ENCODE measurements around the gene TP63.

Gene TP63

GRCh38 chr3:189809583-189809982 is 178.4 kb downstream of the TP63 start:
- Histone ChIP-seq H3K79me2 (ENCODE audit: control insufficient read depth, insufficient read depth, low read length, poor library complexity) (no peaks in the 10 kb centered on the region), H2BK120ac (ENCODE audit: insufficient read depth, low read length, poor library complexity) (no peak overlapping the region), H3K14ac (ENCODE audit: low read length) (no peak overlapping the region), H3K4me2 (ENCODE audit: low read length) (no peak overlapping the region), H2BK12ac (ENCODE audit: low read length) (no peak overlapping the region), H3K9ac (ENCODE audit: low read length) (no peak overlapping the region), H3K18ac (ENCODE audit: low read length) (no peak overlapping the region), H4K8ac (ENCODE audit: low read depth, low read length) (no peak overlapping the region), H2BK5ac (ENCODE audit: low read depth, low read length, poor library complexity) (no peak overlapping the region), H3K27me3 (ENCODE audit: insufficient read depth, low read length) (no peaks in the 10 kb centered on the region), H3K4ac (ENCODE audit: low read depth, low read length) (no peak overlapping the region), H4K12ac (ENCODE audit: low read depth, low read length) (no peak overlapping the region), H2AK5ac (ENCODE audit: low read length) (no peak overlapping the region), H3K4me3 (ENCODE audit: low read depth, low read length) (no peak overlapping the region), H3K27ac (ENCODE audit: low read depth, low read length) (no peak overlapping the region), H3K9me3 (ENCODE audit: insufficient read depth, low read depth, low read length) (peaks cover 3% of the 10 kb centered on the region), H4K91ac (ENCODE audit: low read depth, low read length) (no peak overlapping the region), H3K23ac (ENCODE audit: low read length) (no peak overlapping the region), H2AFZ (ENCODE audit: insufficient read depth, low read length, poor library complexity) (no peak overlapping the region), H3K36me3 (ENCODE audit: control insufficient read depth in 1 of 2, insufficient read depth in 2 of 2, low read length in 2 of 2) (peaks cover 0 to 4% of the 10 kb centered on the region in 2 experiments), H3K79me1 (ENCODE audit: low read length) (peaks cover 4% of the 10 kb centered on the region), H3K4me1 (ENCODE audit: control insufficient read depth in 1 of 2, insufficient read depth in 2 of 2, low read length in 2 of 2) (peaks cover 10% of the 10 kb centered on the region in 2 experiments)
- no CpG with 5 or more reads among the region's 1 CpG for WGBS (ENCODE audit: extremely low coverage, insufficient coverage, insufficient read length)
- DNase-seq, result no peak

DNA sequence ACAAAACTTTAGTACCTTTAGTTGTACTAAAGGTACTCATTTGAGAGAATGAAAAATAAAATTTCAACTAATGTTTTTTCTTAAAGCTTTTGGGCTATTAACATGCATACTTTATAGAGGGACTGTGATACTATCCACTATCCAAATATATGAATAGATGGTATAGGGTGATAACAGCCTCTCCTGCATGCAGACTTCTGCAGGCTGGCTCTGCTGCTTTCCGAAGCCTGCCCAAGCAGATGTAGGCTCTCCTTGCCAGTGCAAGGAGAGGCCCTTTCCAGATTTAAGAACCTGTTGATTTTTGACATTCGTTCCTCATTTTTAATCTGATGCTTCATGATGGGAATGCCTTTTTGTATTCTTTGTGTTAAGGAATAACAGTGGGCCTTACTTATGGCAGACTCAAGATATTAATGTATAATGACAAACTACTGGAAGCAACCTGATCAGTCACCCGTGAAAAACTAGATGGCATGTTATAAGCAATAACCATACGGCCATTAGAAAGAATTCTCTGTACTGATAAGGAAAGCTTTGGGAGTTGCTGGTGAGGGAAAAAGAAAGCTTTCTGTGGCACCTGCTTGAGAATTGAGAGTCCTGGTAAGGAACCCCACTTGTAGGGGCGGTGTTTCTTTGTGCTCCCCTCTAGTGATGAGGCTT is 181.7 kb downstream of the TP63 start:
- no peak overlapping the region for H3K4me2 ChIP-seq (ENCODE audit: low read length)
- H3K79me1 ChIP-seq (ENCODE audit: low read length), result no peaks in the 10 kb centered on the region
- H2BK5ac ChIP-seq (ENCODE audit: low read depth, low read length, poor library complexity), result no peak overlapping the region
- H3K23ac ChIP-seq (ENCODE audit: low read length), result no peak overlapping the region
- H3K18ac ChIP-seq (ENCODE audit: low read length), result no peak overlapping the region
- DNase-seq, result no peak
- H4K12ac ChIP-seq (ENCODE audit: low read depth, low read length), result no peak overlapping the region
- H3K9ac ChIP-seq (ENCODE audit: low read length), result no peak overlapping the region
- H2AK5ac ChIP-seq (ENCODE audit: low read length), result no peak overlapping the region
- H4K91ac ChIP-seq (ENCODE audit: low read depth, low read length), result no peak overlapping the region
- no peak overlapping the region for H3K4me3 ChIP-seq (ENCODE audit: low read depth, low read length)
- no peak overlapping the region for H3K14ac ChIP-seq (ENCODE audit: low read length)
- no peak overlapping the region for H3K4ac ChIP-seq (ENCODE audit: low read depth, low read length)
- H3K27ac ChIP-seq (ENCODE audit: low read depth, low read length), result no peak overlapping the region
- H4K8ac ChIP-seq (ENCODE audit: low read depth, low read length), result no peak overlapping the region
- H3K27me3 ChIP-seq (ENCODE audit: insufficient read depth, low read length), result no peaks in the 10 kb centered on the region
- no peaks in the 10 kb centered on the region for H3K79me2 ChIP-seq (ENCODE audit: control insufficient read depth, insufficient read depth, low read length, poor library complexity)
- no peak overlapping the region for H2AFZ ChIP-seq (ENCODE audit: insufficient read depth, low read length, poor library complexity)
- WGBS (ENCODE audit: extremely low coverage, insufficient coverage, insufficient read length), result no CpG with 5 or more reads among the region's 5 CpGs
- no peak overlapping the region for H2BK120ac ChIP-seq (ENCODE audit: insufficient read depth, low read length, poor library complexity)
- H2BK12ac ChIP-seq (ENCODE audit: low read length), result no peak overlapping the region
- H3K4me1 ChIP-seq (ENCODE audit: control insufficient read depth in 1 of 2, insufficient read depth in 2 of 2, low read length in 2 of 2), result no peaks in the 10 kb centered on the region
- H3K36me3 ChIP-seq (ENCODE audit: control insufficient read depth in 1 of 2, insufficient read depth in 2 of 2, low read length in 2 of 2), result peaks cover 0 to 4% of the 10 kb centered on the region in 2 experiments
- H3K9me3 ChIP-seq (ENCODE audit: insufficient read depth, low read depth, low read length), result peaks cover 3% of the 10 kb centered on the region

DNA sequence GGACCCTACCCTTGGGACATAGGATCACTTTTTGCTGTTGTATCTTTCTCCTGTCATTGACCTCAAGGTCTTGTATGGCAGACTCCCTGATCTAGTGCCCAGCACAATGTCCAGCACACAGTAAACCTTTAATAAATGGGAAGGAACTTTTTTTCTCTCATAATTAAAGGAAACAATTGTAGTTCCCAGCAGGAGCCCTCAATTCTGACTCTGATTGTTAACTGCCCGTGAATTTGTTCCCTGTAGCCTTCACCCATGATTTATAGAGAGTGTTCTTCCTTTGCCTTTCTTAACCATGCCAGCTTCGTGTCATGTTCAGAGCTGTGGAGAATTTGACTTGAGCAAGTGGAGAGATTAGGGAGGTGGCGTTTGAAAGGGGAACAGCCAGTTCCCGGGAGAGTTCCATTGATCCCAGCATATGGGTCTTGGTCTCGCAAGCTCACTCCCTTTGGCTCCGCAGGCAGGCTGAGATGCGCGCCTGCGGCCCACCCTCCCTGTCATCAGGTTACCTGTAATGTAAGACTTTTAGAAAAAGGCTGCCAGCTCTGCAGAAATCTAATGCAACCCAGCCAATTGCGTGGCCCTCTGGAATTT is 182.6 kb downstream of the TP63 start:
- Histone ChIP-seq H4K12ac (ENCODE audit: low read depth, low read length) (no peak overlapping the region), H3K27ac (ENCODE audit: low read depth, low read length) (no peak overlapping the region), H3K4me2 (ENCODE audit: low read length) (no peak overlapping the region), H2AFZ (ENCODE audit: insufficient read depth, low read length, poor library complexity) (no peak overlapping the region), H3K9ac (ENCODE audit: low read length) (no peak overlapping the region), H2AK5ac (ENCODE audit: low read length) (no peak overlapping the region), H3K14ac (ENCODE audit: low read length) (no peak overlapping the region), H3K4ac (ENCODE audit: low read depth, low read length) (no peak overlapping the region), H2BK120ac (ENCODE audit: insufficient read depth, low read length, poor library complexity) (no peak overlapping the region), H3K36me3 (ENCODE audit: control insufficient read depth in 1 of 2, insufficient read depth in 2 of 2, low read length in 2 of 2) (peaks cover 0 to 2% of the 10 kb centered on the region in 2 experiments), H3K23ac (ENCODE audit: low read length) (no peak overlapping the region), H2BK5ac (ENCODE audit: low read depth, low read length, poor library complexity) (no peak overlapping the region), H3K4me1 (ENCODE audit: control insufficient read depth in 1 of 2, insufficient read depth in 2 of 2, low read length in 2 of 2) (no peaks in the 10 kb centered on the region), H3K27me3 (ENCODE audit: insufficient read depth, low read length) (no peaks in the 10 kb centered on the region), H3K79me1 (ENCODE audit: low read length) (no peaks in the 10 kb centered on the region), H3K4me3 (ENCODE audit: low read depth, low read length) (no peak overlapping the region), H2BK12ac (ENCODE audit: low read length) (no peak overlapping the region), H3K9me3 (ENCODE audit: insufficient read depth, low read depth, low read length) (no peaks in the 10 kb centered on the region), H4K8ac (ENCODE audit: low read depth, low read length) (no peak overlapping the region), H3K79me2 (ENCODE audit: control insufficient read depth, insufficient read depth, low read length, poor library complexity) (no peaks in the 10 kb centered on the region), H4K91ac (ENCODE audit: low read depth, low read length) (no peak overlapping the region), H3K18ac (ENCODE audit: low read length) (no peak overlapping the region)
- no CpG with 5 or more reads among the region's 10 CpGs for WGBS (ENCODE audit: extremely low coverage, insufficient coverage, insufficient read length)
- no peak for DNase-seq

DNA sequence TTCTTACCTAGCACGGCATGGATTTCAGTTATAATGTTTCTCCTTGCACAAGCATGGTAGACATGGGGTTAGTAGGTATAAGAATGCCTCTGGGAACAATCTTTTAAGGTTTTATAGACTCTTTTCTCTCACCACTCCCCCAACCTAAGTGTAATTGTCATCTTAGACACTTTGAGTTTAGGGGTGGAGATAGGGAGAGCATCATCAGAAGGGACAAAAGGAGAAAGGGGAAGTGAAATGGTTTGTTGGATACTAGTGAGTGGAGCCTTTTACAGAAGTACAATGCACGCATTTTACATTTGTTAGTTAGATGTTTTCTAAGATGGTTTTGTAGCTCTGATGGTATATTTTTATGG is 189.2 kb downstream of the TP63 start:
- H4K12ac ChIP-seq (ENCODE audit: low read depth, low read length), result no peak overlapping the region
- no peak overlapping the region for H3K4me2 ChIP-seq (ENCODE audit: low read length)
- no peak for DNase-seq
- H3K36me3 ChIP-seq (ENCODE audit: control insufficient read depth in 1 of 2, insufficient read depth in 2 of 2, low read length in 2 of 2), result no peaks in the 10 kb centered on the region
- H3K14ac ChIP-seq (ENCODE audit: low read length), result no peak overlapping the region
- H3K4me3 ChIP-seq (ENCODE audit: low read depth, low read length), result no peak overlapping the region
- H3K79me1 ChIP-seq (ENCODE audit: low read length), result peaks cover 2% of the 10 kb centered on the region
- H4K8ac ChIP-seq (ENCODE audit: low read depth, low read length), result no peak overlapping the region
- no peak overlapping the region for H2AK5ac ChIP-seq (ENCODE audit: low read length)
- no peaks in the 10 kb centered on the region for H3K27me3 ChIP-seq (ENCODE audit: insufficient read depth, low read length)
- H2BK12ac ChIP-seq (ENCODE audit: low read length), result no peak overlapping the region
- no peak overlapping the region for H2BK5ac ChIP-seq (ENCODE audit: low read depth, low read length, poor library complexity)
- no peak overlapping the region for H3K27ac ChIP-seq (ENCODE audit: low read depth, low read length)
- H2BK120ac ChIP-seq (ENCODE audit: insufficient read depth, low read length, poor library complexity), result no peak overlapping the region
- no peak overlapping the region for H2AFZ ChIP-seq (ENCODE audit: insufficient read depth, low read length, poor library complexity)
- no peak overlapping the region for H3K4ac ChIP-seq (ENCODE audit: low read depth, low read length)
- no peaks in the 10 kb centered on the region for H3K9me3 ChIP-seq (ENCODE audit: insufficient read depth, low read depth, low read length)
- no peak overlapping the region for H4K91ac ChIP-seq (ENCODE audit: low read depth, low read length)
- no peak overlapping the region for H3K18ac ChIP-seq (ENCODE audit: low read length)
- no peak overlapping the region for H3K23ac ChIP-seq (ENCODE audit: low read length)
- peaks cover 2 to 6% of the 10 kb centered on the region in 2 experiments for H3K4me1 ChIP-seq (ENCODE audit: control insufficient read depth in 1 of 2, insufficient read depth in 2 of 2, low read length in 2 of 2)
- no CpG with 5 or more reads among the region's 2 CpGs for WGBS (ENCODE audit: extremely low coverage, insufficient coverage, insufficient read length)
- no peaks in the 10 kb centered on the region for H3K79me2 ChIP-seq (ENCODE audit: control insufficient read depth, insufficient read depth, low read length, poor library complexity)
- no peak overlapping the region for H3K9ac ChIP-seq (ENCODE audit: low read length)

All from trophoblast cell (in vitro differentiated cells and primary cell).